Measurements from ENCODE around the gene NOL8.

The NOL8 gene

DNA sequence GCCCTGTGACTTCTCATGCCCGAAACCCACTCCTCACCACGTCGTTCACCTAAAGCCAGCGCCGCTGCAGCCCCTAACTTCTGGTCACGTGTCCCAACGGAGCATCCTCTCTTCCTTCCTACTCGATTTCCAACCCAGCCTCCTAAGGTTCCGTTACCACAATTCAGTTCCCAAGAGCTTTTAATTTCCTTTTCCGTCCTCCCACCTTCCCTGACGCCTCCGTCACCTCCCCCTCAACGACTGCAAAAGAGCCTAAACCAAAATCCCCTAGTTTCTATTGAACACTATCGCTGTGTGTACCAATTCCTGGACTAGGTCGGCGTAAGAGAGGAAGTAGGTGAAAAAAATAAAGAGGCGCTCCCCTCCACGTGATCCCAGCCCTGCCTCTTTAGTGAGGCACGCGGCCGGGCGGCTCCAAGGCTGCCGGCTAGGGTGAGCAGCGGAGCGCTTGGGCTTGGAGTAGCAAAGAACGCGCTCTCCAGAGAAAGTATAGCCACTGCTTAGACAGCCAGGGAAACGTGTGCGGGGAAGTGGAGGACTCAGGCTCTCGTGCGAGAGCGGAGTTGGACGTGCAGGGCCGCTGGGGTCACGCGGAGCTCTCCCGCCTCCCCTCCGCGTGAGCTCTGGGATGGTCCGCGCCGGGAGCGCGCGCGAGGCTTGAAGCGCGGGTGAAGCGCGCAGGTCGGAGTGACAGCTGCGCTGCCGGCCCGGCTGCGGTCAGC lies at the start of gene NOL8, which contains the start of gene CENPP:
NOL8 (minus strand) TSS at position 82 of the 722 bp plus-strand sequence. CDS start 1,189 bp downstream, outside the sequence.
CENPP (plus strand) TSS at position 685 of the 722 bp plus-strand sequence.
- peak; percentile 75 for DNase-seq

DNA sequence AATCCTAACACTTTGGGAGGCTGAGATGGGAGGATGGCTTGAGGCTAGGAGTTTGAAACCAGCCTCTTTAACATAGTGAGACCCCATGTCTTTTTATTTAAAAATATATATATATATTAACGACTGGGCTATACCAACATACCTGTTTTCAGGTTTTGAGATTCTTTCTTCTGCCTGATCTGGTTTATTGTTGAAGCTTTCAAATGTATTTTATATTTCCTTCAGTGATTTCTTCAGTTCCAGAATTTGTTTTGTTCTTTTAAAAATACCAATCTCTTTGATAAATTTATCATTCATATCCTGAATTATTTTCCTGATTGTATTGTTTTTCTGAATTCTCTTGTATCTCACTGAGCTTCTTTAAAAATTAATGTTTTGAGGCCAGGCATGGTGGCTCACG lies 48.0 kb upstream of the NOL8 start:
- DNase-seq = no peak

DNA sequence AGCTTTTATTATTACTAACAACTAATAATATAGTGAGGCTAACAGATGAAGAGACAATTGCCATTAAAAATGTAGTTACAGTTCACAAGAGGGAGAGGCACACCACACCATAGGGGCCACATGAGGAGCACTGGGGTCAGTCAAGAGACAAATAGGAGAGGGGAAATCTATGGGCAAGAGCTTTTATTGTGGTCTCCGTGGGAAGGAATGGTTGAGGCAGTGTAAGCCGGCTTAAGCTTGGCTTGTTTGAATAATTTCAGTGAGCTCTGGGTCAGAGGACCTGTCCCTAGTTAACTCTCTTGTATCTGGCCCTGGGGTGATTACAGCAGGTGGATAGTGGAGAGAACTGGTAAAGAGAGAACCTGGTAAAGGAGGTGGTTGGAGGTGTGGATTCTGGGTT lies 43.9 kb upstream of the NOL8 start:
- no peak for DNase-seq

DNA sequence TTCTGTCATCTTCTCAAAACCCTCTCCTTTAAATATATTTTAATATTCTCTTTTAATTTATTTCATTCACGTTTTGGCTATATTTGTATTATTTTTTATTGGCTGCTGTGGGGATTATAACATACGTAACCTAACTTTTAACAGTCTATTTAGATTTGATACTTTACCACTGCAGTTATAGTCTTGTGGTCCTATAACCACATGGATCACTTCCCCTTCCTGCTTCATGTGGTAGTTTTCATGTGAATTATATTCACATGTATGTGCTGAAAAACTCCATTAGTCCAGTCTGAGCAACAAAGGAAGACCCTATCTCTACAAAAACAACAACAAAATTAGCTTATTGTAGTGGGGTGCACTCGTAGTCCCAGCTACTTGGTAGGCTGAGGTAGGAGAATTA lies 34.9 kb upstream of the NOL8 start:
- DNase-seq = no peak

DNA sequence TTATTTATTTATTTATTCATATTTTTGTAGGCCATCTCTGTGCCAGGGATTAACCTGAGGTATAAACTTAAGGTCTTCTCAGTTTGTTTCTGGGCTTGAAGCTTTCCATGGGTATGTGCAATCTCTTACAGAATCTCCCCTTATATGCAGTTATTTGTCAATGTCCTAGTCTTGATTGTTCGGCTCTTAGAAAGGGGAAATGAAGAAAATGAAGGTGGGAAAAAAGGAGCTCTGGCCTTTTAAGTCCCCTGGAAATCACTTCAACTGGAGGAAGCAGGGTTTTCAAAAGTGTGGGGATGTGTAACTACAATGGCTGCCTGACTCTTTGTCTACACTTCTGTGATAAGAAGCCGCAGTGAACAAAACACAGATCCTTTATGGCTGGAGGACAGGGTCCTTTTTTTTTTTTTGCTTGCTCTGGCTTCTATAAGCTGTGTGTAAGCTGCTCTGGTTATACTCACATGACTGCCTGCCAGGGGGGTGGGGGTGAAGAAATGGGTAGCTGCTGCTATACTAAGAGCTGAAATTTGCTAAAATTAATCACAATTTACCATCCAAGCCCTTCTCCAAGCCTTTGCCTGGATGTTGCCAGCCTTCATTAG lies 34.3 kb upstream of the NOL8 start:
- DNase-seq = no peak

DNA sequence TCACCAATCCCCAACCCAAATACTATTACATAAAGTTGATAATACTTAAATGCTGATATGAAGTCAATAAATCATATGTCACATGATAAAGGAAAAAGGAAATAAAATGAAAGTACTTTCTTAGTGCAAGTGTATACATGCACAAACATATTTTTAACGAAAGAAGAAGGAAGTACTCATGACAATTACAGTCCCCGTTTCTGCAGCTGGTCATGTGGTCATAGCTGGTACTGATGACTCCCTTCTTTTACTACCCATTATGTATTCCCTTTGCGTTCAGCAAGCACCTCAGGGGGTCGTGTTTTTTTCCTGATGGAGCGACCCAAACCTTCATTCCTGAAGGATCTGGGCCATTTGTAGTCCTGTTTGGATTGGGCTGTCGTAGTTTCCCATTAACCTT lies 27.9 kb upstream of the NOL8 start:
- no peak for DNase-seq

DNA sequence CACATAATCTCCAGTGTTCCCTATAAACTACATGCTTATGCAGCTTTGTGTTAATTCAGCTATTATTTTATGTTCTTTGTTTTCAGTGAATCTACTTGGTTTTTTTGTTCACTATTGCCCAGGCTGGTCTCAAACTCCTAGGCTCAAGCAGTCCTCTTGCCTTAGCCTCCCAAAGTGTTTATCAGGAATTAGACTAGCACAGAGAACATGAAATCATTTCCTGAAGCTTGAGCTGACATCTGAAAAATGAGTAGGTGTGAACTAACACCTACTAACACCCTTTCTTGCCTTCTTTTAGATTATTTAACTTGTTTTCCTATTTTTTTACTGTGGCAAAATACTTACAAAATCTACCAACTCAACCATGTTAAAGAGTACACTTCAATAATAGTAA lies 25.6 kb upstream of the NOL8 start:
- no peak for DNase-seq

DNA sequence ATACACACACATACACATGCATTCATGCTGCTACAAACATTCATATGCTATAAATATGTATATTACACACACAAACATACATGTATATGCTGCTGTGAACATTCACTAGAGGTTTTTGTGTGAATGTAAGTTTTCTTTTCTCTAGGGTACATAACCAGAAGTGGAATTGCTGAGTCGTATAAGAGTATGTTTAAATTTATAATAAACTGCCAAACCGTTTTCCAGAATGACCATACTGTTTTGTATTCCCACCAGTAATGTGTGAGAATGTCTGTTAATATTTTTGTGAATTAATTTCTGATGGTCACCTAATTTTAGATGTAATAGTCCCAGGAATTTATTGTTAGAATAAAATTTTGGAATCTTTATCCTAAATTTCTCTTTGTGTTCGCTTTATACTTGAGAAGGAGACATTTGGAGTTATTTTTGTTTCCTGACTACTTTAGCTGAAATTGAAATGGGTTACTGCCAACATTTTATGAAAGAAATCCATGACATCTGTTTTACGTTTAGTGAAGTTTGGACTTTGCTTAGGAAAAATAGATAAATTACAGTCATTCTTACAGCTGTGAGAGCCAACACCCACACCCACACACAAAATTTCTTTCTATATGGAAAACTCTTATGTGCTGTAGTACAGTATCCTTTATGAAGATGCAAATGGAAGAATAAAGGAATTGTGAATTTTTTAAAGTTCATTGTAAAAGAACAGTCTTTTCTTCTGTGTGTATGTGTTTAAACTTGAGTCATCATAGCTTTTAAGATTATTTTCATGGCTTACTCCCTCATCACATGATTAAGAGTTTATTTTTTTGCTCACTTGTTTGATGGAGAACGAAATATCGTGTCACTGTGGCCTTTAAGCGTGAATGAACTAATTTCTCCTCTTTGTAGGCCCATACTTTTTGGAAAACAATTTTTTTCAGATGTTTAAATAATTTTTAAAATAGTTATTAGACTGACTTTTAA lies 24.9 kb upstream of the NOL8 start:
- DNase-seq = no peak

DNA sequence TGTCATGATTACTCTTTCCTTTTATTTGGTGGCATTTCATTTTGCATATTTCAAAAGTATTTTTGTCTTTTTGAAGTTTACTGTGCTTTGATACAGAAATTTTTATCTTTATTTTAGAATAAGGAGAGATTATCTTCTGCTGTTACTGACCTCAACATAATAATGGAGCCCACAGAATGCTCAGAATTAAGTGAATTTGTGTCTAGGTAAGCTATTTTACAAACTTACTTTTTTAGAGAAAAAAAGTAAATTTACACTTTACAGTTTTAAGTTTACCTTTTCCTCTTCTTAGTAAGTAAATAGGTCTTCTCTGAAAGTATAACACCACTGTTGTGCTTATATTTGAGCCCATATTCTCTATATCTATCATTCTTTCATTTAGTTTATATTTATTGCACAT lies 20.4 kb upstream of the NOL8 start:
- DNase-seq = no peak

DNA sequence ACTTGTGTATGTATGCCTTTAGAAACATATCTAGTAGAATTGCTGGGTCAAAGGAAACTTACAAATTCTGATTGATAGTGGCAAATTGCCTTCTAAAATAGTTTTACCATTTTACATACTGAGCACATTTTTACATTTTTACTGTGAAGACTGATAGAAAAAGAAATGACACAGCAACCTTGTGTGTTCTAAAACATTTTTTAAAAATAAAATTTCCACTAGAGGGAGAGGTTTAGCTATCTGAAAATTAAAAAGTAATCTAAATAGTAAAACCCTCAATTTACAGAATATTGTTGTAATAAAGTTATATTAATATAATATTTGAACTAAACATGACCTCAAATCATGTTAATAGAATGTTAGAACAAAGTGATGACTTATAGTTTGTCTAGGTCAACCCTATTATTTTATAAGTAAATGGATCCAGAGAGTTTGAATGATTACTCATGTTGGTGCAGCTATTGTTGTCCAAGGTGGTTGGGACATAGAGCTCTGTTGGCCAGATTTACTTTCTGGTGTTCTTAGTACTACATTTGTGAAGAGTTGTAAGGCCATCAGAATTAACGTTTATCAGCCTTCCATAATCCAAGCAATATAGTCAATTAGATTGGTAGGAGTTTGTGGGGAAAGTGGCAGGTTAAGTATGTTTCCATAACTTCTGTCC lies 17.8 kb upstream of the NOL8 start:
- no peak for DNase-seq

DNA sequence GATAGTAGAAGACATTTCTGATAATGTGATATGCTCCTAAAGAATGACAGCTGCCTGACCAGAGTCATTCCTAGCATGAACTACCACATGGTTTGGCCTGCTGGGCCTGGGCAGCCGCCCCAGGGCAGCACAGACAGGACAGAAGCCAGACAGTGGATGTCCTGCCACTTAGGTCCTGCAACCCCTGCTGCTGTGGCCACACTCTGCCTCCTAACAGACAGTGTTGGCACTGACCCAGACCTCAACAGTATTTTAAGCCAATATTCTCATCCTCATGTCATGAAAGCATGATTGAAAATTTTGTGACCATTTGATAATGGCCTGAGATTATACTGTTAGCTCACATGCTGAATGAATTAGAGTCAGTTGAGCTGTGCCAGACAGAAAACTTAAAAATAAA lies 16.4 kb upstream of the NOL8 start:
- no peak for DNase-seq

DNA sequence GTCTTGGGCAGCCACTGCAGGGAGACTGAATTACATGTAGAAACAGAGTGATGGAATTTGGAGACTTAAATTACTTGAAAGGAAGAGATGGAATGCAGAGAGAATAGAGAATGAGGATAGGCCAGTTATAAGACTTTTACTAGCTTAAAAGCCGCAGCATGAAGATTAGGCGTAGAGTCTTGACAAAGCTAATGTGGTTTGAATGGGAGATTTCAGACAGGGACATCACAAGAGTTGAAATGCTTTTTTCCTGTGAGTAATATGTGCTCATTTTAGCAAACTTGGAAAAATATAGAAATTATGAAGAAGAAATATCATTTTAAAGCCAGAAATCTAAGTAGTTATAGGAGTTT lies 8.1 kb upstream of the NOL8 start:
- DNase-seq = no peak

DNA sequence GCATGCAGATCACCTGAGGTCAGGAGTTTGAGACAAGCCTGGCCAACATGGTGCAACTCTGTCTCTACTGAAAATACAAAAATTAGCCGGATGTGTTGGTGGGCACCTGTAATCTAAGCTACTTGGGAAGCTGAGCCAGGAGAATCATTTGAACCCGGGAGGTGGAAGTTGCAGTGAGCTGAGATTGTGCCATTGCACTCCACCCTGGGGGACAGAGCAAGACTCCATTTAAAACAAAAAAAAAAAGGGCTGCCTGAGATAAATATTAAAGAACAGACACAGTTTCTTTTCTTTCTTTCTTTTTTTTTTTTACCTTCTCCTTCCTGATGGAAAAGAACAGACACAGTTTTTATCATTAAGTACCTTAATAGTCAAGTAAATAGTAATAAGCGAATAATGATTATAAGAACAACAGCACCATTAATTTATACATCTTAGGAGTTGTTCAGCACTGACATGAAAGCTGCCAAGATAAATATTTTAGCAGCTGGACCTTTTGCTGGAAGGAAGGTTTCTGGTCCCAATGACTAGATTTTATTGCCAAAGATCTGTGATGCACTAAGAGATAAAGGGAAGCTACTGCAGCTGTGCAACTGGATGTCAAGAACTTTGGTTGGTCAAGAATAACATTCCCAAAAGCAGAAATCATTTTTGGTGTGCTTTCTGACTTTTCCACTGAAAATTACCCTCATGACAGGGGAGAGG lies 7.6 kb upstream of the NOL8 start:
- no peak for DNase-seq

DNA sequence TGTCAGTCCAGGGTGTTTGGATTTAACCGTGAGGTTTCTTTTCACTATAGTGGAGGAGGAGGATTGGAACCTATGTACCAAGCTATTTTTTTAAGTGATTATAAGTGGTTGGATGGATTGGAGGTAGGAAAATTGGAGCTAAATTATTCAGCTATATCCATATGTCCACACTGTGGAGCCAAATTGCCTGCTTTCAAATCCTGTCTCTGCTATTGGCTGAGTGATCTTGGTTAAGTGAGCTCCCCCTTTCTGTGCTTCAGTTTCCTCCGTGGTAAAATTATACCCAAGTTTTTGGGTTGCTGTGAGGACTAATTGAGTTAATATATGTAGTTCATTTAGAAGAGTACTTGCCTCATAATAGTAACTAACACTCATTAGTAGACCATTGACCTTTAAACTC lies 3.1 kb upstream of the NOL8 start:
- DNase-seq = no peak

DNA sequence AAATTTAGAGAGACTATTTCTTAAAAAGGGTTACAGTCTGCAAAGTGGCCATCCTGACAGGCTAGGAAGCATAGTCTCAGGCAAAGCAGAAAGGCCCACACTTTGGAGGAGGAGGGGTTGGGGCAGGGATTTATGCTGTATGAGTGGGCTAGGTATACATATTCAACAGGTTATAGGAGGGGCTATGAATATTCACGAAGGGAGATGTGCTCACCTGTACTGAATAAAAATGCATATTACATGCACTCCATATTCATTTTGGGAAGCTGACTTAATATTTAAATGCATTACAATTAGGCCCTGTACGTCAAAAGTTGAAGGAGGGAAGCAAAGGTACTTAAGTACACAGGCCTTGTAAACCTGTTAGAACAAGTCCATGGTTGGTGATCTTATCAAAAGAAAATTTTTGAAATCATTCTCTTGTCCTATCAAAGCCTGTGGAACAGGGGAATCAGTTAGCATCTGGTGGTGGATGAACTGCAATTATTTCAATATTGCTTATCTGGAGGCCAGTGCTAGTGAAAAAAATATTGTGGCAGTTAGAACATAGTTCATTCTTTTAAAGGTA lies 2.2 kb upstream of the NOL8 start:
- DNase-seq = no peak

DNA sequence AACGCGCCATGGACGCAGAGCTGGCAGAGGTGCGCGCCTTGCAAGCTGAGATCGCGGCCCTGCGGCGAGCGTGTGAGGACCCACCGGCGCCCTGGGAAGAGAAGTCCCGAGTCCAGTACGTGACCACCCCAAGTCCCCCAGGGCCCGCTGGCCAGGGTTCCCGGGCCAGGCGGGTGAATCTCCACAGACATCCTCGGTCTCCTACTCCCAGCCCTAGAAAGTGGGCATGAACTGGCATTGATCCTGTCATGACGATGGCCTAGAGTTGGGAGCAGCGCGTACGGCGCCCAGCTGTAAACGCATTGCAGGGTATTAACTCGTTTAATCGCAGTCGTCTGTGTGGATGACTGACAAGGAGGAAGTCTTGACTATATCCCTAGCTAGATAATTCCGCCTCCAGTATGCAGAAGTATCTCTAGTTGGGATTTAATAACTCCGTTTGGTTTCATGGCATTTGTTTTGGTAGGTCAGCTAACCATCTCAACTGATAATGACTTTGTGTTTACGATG lies 896 bp upstream of the NOL8 start:
- no peak for DNase-seq

DNA sequence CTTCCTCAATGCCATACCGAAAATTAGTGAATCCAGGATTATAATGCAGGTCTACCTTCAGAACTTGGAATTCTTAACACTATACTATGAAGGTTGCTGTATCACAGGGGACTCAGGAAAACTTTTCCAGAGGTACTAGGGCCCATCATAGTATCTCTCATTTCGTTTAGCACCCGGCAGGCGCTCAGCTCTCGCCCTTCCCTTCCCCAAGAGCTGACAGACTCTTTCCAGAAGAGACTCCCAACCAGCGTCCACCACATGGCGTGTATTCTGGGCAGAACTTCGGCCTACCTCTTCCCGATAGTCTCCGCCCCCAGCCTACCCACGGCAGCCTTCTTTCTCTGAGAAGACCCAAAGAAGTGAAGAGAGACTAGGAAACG lies 271 bp downstream of the NOL8 start:
- no peak for DNase-seq

DNA sequence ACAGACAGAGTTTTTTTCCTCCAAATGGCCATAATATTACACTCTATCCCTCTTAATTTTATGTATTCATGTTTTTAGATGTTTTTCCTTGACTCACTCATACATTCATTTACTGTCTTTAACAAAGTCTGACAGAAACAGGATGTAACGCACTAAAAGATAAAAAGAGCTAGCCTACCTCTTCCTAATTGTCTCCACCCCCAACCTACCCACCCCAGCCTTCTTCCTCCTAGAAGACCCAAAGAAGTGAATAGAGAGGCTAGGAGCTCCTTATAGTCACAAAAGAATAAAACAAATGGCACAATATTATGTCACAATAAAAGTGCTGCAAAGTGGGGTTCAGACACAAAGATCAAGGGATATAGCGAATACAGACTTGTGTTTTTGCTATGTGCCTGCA lies 719 bp downstream of the NOL8 start:
- no peak for DNase-seq

DNA sequence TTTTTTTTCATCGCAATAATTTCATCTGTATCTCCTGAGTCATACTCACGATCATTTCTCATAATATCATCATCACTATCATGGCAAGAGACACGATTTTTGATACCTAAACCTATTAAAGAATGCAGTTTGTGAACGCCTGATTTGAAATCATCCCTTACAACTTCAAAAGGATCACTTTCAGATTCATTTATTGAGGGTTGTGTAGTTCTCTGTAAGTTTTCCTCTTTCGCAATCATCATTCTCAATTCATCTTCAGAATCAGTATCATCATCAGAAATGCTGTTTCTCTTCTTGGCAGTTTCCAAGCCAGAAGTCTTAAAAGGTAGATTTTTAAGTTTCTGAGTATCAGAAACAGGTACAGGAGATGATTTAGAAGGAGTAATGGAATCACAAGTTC lies 9.7 kb downstream of the NOL8 start:
- no peak for DNase-seq

DNA sequence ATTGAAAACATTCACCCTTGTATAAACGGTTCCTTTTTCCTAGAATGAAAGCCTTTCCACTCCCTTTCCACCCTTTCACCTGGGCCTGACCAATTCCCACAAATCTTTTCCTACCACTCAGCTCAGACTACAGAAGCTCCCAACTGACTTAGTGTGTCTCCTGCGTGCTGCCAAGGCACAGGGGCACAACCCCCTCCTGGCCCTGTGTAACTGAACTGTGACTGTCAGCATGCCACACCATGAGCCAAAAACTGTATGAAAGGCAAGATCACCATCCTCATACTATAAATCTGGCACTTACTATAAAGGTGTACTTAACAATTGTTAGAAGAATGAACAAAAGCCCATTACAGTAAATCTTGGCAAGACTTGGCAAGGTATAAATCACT lies 11.5 kb downstream of the NOL8 start:
- DNase-seq = no peak

DNA sequence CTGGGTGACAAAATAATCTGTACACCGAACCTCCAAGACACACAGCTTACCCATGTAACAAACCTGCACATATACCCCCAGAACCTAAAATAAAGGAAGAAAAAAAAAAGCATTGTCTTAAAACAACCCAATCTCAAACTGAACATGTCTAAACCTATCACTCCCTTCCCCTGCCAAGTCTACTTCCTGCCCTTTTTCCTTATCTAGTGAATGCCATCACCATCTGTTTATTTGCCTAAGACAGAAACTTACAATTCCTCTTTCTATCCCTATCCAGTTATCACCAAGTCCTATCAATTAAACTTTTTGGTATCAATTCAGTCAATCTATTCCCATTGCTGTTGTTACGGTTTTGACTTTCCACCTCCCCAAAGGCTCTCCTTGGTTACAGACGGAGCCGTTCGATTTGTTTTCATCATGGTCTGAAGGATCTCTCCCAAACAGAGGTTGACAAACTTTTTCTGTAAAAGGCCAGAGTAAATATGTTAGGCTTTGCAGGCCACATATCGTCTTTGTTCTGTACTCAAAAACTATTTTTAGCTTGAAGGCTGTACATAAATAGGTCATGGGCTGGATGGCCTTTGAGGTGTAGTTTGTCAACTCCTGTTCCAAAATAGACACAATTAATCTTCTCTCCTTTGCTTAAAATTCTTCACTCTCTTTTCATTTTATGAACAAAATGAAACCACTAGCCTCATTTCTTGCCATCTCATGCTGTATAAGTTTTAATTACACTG lies 12.1 kb downstream of the NOL8 start:
- no peak for DNase-seq
